H1 (cell line): ENCODE results near the gene CFAP74. TPM values are rescaled to one million over a fixed set of nuclear protein-coding genes. Genes with fewer than 3 reads are reported as not detected.
A peak's percentile ranks its signal among the peaks of the same experiment; 100 is the strongest.

Experiments used
- ATF2 ChIP-seq: IDR thresholded peaks from 2 replicates; pipeline ENCODE4 v1.6.1; 2012; ENCODE audit warnings: low read length, inconsistent platforms
- BACH1 ChIP-seq: IDR thresholded peaks from 2 replicates; pipeline ENCODE4 v1.6.1; 2012; ENCODE audit warnings: low read length, improper control_type of control experiment
- CREB1 ChIP-seq: IDR thresholded peaks from 2 replicates; pipeline ENCODE4 v1.6.1; 2012; ENCODE audit warnings: inconsistent platforms
- EGR1 ChIP-seq: IDR thresholded peaks from 2 replicates; pipeline ENCODE4 v1.6.1; 2011; ENCODE audit warnings: low read depth, low read length, borderline replicate concordance
- HDAC6 ChIP-seq: IDR thresholded peaks from one replicate; pipeline ENCODE4 v1.7.1; 2012; ENCODE audit warnings: low read depth, mild to moderate bottlenecking, inconsistent platforms, low read length, moderate library complexity
- KDM4A ChIP-seq: IDR thresholded peaks from one replicate; pipeline ENCODE4 v1.7.1; 2012; ENCODE audit warnings: low read depth, mild to moderate bottlenecking, moderate library complexity, low read length, inconsistent platforms; ENCODE audit not compliant: severe bottlenecking
- KDM5A ChIP-seq: fragments of 200-600 bp; IDR thresholded peaks from 2 replicates; pipeline ENCODE4 v1.7.1; 2012; ENCODE audit warnings: mild to moderate bottlenecking, low read length, inconsistent platforms, mixed read lengths
- NANOG ChIP-seq: IDR thresholded peaks from 2 replicates; pipeline ENCODE4 v1.6.1; 2011; ENCODE audit warnings: low read length, low read depth, mild to moderate bottlenecking, inconsistent platforms; ENCODE audit not compliant: insufficient read depth, poor library complexity, severe bottlenecking
- RAD21 ChIP-seq, 2 experiments: IDR thresholded peaks in 1 of 2; conservative IDR thresholded peaks in 1 of 2; 2 replicates each; pipeline ENCODE4 v1.6.1; 2011; ENCODE audit warnings: low read depth in 2 of 2, low read length in 2 of 2, improper control_type of control experiment in 1 of 2, inconsistent platforms in 1 of 2, mild to moderate bottlenecking in 1 of 2, moderate library complexity in 1 of 2
- RBBP5 ChIP-seq: IDR thresholded peaks from 2 replicates; pipeline ENCODE4 v1.7.1; 2012; ENCODE audit warnings: low read depth, mild to moderate bottlenecking, inconsistent platforms, low read length, moderate library complexity, borderline replicate concordance
- RXRA ChIP-seq: IDR thresholded peaks from 2 replicates; pipeline ENCODE4 v1.6.1; 2011; ENCODE audit warnings: low read depth, mild to moderate bottlenecking, low read length, moderate library complexity; ENCODE audit not compliant: insufficient read depth
- SIN3A ChIP-seq, 2 experiments: IDR thresholded peaks in 1 of 2; conservative IDR thresholded peaks in 1 of 2; 2 replicates each; pipeline ENCODE4 v1.6.1; 2011 to 2012; ENCODE audit warnings: low read length in 2 of 2, improper control_type of control experiment in 1 of 2, low read depth in 1 of 2, mild to moderate bottlenecking in 1 of 2
- SIRT6 ChIP-seq: IDR thresholded peaks from one replicate; pipeline ENCODE4 v1.7.1; 2012; ENCODE audit warnings: low read length, inconsistent platforms
- SIX5 ChIP-seq: IDR thresholded peaks from 2 replicates; pipeline ENCODE4 v1.6.1; 2011; ENCODE audit warnings: mild to moderate bottlenecking, low read depth, low read length
- TAF1 ChIP-seq: IDR thresholded peaks from 2 replicates; pipeline ENCODE4 v1.6.1; 2011; ENCODE audit warnings: mild to moderate bottlenecking, low read depth, low read length
- YY1 ChIP-seq: IDR thresholded peaks from 2 replicates; pipeline ENCODE4 v1.6.1; 2011; ENCODE audit warnings: low read depth, mild to moderate bottlenecking, low read length
- polyA plus RNA-seq, 7 experiments: library from polyadenylated mRNA; depleted of rRNA in 3 of 7; stranded (reverse) in 5 of 7; unstranded in 2 of 7; fragments of >200 nt in 5 of 7; fragments of 200-250 nt in 2 of 7; gene quantifications; 1 replicate in 5 of 7; 2 replicates in 1 of 7; 4 replicates in 1 of 7; pipeline versions ENCODE4 v1.2.1 to v1.2.3, GENCODE V29; 2011 to 2013; ENCODE audit warnings: missing spikeins in 2 of 7, mixed read lengths in 2 of 7
- total RNA-seq: library from RNA; stranded (reverse); fragmentation: NEBNext Ultra II Directional; extraction: Animal tissue kit (Norgen Biotek cat#: 25700); gene quantifications from 2 replicates; pipeline ENCODE4 v1.2.1, GENCODE V29; 2021
- TF ChIP-seq, protein P1 (sequence below), 3 experiments: IDR thresholded peaks; 1 replicate in 2 of 3; 2 replicates in 1 of 3; pipeline versions ENCODE4 v1.5.1 to v1.6.1; 2011; ENCODE audit warnings: low read length in 3 of 3, mild to moderate bottlenecking in 3 of 3, inconsistent platforms in 2 of 3, low read depth in 1 of 3, moderate library complexity in 1 of 3; ENCODE audit not compliant: insufficient read depth in 1 of 3; ENCODE audit errors: control extremely low read depth in 1 of 3
- TF ChIP-seq, protein P2 (sequence below): IDR thresholded peaks from 2 replicates; pipeline ENCODE4 v1.6.1; 2011; ENCODE audit warnings: low read length, improper control_type of control experiment

CFAP74 gene
- total and polyA plus RNA-seq, 2 of the 8 experiments (the other 6 are each of a cell fraction or from before 2014, with no cell fraction given), result 0.09 to 0.20 TPM

DNA sequence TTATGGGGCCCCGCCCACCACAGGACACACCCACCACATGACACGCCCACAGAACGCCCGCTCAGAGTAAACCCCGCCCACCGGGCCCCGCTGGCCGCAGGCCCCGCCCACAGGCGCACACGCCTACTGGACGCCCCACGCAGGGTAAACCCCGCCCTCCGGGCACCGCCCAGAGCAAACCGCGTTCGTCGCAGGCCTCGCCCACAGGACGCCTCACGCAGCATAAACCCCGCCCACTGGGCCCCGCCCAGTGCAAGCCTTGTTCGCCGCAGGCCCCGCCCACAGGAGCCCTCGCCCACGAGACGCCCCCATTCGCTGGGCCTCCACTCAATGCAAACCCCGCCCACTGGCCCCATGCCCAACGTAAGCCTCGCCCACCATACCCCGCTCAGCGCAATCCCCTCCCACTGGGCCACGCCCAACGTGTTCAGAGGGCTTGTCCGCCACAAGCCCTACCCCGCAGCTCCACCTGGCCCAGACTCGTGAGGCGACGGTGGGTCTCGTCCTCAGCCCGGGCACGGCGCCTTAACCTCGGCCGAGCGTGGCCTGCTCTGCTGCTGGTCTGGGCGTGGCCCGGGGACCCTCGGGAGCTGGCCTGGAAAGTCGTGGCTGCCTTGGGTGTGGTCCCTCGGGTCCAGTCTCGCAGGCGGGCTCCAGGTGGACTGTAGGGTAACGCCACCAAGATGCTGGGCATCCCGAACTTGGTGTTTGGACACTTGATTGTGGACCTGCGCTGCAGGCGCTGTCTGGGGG lies 84.1 kb downstream of the CFAP74 start (continued):
- TF ChIP-seq TAF1, result no peak
- TF ChIP-seq RXRA, result no peak
- no peak for TF ChIP-seq SIRT6
- no peak for TF ChIP-seq YY1
- peak; percentile 12 for TF ChIP-seq HDAC6
- TF ChIP-seq KDM5A, result no peak
- TF ChIP-seq BACH1, result no peak; the same call in 1 of the 2 replicates
- no peak for TF ChIP-seq SIN3A (conservative IDR thresholded peaks at IDR 0.05 in 1 of 2, IDR thresholded peaks at IDR 0.05 in 1 of 2; ENCODE audit: low read depth in 1 of 2, low read length in 2 of 2)
- TF ChIP-seq, protein P1, sequence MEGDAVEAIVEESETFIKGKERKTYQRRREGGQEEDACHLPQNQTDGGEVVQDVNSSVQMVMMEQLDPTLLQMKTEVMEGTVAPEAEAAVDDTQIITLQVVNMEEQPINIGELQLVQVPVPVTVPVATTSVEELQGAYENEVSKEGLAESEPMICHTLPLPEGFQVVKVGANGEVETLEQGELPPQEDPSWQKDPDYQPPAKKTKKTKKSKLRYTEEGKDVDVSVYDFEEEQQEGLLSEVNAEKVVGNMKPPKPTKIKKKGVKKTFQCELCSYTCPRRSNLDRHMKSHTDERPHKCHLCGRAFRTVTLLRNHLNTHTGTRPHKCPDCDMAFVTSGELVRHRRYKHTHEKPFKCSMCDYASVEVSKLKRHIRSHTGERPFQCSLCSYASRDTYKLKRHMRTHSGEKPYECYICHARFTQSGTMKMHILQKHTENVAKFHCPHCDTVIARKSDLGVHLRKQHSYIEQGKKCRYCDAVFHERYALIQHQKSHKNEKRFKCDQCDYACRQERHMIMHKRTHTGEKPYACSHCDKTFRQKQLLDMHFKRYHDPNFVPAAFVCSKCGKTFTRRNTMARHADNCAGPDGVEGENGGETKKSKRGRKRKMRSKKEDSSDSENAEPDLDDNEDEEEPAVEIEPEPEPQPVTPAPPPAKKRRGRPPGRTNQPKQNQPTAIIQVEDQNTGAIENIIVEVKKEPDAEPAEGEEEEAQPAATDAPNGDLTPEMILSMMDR (IDR thresholded peaks at IDR 0.05; ENCODE audit: control extremely low read depth in 1 of 3, insufficient read depth in 1 of 3, low read depth in 1 of 3, low read length in 3 of 3), result no peak
- no peak for TF ChIP-seq ATF2
- no peak for TF ChIP-seq NANOG
- TF ChIP-seq CREB1, result peak; percentile 69
- TF ChIP-seq RAD21 (IDR thresholded peaks at IDR 0.05 in 1 of 2, conservative IDR thresholded peaks at IDR 0.05 in 1 of 2; ENCODE audit: low read depth in 2 of 2, low read length in 2 of 2), result no peak
- no peak for TF ChIP-seq SIX5
- 0 out of 2 replicates have a peak, but pooled peaks have one; percentile 4 for TF ChIP-seq RBBP5
- TF ChIP-seq, protein P2, sequence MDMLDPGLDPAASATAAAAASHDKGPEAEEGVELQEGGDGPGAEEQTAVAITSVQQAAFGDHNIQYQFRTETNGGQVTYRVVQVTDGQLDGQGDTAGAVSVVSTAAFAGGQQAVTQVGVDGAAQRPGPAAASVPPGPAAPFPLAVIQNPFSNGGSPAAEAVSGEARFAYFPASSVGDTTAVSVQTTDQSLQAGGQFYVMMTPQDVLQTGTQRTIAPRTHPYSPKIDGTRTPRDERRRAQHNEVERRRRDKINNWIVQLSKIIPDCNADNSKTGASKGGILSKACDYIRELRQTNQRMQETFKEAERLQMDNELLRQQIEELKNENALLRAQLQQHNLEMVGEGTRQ, result no peak
- peak; percentile 66; the same call in 1 of the 2 replicates for TF ChIP-seq EGR1
- TF ChIP-seq KDM4A, result no peak
